Caki2 (cell line): Measurements from ENCODE around the gene NBEAL2. TPM values are rescaled to one million over a fixed set of nuclear protein-coding genes. Genes with fewer than 3 reads are reported as not detected.

Source experiments
- DNase-seq: peaks from one replicate; pipeline ENCODE4 v3.0.0-alpha.2; 2015; ENCODE audit warnings: low read depth
- in situ Hi-C: cut with HindIII; loops from 2 replicates; pipeline ENCODE4 v1.10.0; 2016; ENCODE audit warnings: low sequenced_read_pairs, low pct_unique_long_range_greater_than_20kb, mixed read lengths
- total RNA-seq: library from RNA; depleted of rRNA; stranded (reverse); fragments of >200 nt; shearing (Covaris generic); gene quantifications from 2 replicates; pipeline ENCODE4 v1.2.3, GENCODE V29; 2014; ENCODE audit warnings: low replicate concordance

The NBEAL2 gene
- total RNA-seq, 1 experiment from 2014 or later = 9.6 TPM

DNA sequence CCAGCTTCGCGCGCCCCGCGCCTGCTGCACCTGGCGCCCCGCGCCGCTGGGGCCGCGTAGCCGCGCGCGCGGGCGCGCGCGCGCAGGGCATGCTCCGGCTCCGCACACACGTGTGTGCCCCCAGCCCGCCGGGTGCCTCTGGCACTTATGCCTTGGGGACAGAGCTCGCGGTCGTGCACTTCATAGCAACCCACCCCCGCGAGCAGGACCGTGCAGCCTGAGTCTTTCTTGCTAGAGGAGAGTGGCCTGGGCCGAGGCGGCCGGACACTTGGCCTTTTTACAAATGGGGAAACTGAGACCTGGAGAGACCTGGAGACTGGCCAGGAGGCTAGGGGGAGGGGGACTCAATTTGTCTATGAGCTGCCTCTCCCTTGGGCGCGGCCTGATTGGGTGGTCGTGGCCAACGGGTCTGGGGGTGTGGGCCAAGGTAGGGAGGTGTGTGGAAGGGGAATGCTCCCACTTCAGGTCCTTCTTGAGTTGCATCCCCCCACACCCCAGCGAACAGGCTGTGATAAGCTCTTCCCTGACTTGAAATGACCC is 562 bp downstream of the NBEAL2 start:
- in situ Hi-C loops = no loop called here
- no peak for DNase-seq

DNA sequence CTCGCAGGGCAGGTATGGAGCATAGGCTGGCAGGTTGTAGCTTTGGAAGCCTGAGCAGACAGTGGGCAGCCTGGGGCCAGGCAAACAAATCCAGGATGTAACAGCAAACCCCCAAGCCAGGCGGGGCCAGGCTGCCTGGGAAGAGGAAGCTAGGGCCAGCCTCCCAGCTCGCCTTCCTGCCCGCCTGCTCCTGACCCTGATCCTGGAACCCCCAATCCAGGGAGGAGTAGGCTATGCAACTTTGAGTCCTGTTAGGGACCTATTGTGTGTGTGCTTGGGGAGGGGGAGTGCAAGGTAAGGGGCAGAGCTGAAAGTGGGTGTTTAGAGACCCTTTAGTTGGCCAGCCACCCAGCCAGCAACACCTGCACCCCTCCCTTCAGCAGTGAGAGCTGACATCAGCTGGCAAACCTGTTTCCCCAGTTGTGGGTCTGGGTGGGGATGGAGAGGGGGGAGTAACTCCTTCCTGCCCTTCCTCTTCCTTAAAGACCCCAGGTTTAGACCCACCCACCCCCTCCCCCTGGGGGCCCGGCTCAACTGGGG is 2.5 kb downstream of the NBEAL2 start:
- in situ Hi-C loops = no loop called here
- DNase-seq = no peak

DNA sequence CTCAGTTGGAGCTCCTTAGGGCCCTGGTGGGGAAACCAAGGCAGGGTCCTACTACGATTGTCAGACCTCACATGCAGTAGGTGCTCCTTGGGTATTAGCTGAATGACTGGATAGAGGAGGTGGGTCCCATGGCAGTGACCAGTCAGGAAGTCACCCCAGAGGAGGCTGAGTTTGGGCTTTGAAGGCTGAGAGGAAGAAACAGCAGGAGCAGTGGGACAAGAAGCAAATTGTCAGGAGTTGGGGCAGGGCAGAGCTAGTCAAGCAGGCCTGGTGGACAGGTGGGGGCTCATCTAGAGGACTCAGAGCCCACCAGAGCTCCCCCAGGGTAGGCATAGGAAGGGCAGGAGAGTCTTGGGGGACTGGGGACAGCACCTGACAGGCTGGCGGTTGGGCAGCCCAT is 3.1 kb downstream of the NBEAL2 start:
- in situ Hi-C loops = no loop called here
- DNase-seq = no peak

DNA sequence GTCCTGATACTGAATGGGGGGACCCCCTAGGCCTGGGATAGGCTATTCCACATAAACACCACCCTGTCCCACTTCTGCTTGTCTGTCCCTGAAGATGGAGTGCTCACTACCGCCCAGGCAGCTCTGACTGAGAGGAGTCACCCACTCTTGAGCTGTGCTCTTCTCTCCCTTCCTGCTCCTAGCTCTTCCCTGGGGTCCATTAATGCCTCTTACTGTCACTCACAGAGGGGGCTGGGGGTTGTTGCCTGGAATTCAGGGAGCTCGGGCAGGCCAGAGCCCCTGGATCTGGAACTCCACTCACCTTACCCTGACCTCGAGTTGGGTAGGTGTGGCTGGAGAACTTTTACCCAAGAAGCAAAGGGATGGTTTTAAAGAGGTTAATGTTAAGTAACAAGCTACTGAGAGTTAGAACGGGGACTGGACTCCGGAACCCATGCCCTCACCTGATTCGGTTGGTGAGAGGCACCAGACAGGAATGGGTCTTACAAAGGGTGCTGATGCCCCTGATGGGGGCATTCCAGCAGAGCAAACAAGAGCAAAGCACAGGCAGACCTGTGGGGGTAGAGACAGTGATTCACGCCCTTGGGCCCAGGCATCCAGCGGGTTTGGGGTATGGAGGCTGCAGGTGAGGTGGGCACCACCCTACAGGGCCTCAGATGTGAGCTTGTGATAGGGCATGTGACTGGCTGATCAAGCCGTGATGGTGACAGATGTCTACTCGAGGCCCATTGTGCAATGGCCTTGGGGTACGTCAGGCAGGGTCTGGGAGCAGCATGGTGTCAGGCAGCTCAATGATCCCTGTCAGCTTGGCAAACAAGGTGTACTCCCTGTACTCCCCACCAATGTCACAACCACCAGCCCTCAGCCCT is 5.4 kb downstream of the NBEAL2 start:
- DNase-seq = no peak
- in situ Hi-C loops = no loop called here

DNA sequence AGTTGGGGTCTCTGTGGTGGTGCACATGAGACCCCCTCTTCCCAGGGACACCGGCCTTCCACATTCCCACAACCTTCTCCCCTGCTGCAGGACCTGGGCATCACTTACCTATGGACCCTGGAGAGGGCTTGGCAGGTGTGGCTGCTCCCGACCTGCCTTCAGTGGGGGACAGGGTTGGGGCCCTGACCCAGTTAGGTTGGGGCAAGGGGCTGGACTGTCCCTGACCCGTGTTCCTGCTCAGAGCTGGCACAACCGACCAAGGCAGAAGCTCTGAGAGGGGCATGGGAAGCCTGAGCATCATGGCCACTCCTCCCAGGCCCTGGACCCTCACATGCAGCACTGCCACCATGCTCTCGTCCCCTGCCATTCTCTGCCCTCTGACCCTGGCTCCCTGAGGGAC is 6.1 kb downstream of the NBEAL2 start:
- DNase-seq = no peak
- in situ Hi-C loops = no loop called here

DNA sequence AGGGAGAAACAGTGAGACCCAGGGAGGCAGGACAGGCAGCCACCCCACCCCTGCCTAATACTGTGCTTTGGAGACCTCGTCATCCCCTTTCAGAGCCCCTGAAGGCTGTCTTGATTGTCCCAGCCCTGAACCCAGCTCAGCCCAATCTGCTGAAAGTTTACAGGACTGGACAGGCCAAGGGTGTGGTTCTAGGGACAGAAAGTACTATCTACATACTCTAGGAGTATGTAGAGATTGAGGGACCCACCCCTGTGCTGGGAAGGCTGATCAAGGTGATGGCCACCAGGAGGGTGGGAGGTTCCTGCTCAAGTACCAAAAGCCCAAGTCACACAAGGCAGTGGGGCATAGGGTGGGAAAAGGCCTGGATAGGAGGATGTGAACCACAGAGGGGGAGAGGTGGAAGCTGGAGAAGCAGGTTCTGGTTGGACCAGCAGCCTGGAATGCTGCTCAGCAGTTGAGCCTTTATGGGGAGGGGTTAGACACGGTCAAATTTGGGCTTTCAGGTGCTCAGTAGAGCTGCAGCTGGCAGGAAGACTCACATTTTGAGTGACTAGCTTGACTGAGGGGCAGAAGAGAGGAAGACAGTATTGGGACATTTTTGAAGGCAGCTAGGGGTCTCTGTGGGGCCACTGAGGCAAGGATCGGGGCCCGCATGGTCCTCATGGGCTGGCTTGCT is 6.7 kb downstream of the NBEAL2 start:
- in situ Hi-C loops = no loop called here
- DNase-seq = no peak

DNA sequence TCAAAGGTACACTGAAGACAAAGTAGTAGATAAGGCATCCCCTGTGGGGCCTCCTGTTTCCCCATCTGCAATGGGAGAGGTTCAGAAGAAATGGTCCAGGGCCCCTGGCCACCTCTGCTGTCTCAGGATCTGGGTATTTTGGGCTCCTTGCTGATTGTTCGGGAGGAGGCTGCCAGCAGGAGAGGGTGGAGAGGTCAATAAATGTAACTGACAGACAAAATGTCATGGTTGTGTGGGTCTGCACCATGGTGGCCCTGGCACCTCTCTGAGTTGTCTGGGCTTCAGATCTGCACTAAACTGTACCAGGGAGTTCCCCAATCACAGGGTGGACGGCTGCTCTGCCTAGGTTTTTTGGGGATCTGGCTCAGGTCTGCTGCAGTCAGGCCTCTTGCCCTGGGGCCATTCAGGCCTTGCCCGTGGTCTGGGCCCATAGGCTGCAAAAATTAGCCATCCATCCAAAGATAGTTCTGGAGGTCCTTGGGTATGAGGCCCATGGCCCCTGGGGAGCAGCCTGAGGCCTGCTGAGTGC is 7.4 kb downstream of the NBEAL2 start:
- DNase-seq = no peak
- in situ Hi-C loops = no loop called here

DNA sequence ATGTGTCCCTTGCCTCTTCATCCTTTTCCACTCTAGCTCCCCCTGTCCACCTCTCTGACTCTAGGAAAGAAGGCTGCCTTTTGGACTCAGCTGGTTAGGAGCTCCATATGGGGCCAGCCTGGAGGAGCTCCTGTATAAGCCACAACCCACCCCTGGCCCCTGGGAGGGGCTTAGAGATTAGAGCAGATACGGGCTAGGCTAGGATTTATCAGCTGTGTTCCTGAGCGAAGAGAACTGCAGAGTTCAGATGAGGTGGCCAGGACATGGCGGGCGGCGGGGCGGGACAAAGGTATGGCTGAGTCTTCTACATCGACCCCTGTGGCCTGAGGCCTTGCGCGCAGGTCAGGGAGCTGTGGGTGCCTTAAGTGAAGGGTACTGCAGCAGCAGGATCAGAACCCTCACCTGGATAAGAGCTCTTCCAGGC is 7.9 kb downstream of the NBEAL2 start:
- DNase-seq = no peak
- in situ Hi-C loops = no loop called here

DNA sequence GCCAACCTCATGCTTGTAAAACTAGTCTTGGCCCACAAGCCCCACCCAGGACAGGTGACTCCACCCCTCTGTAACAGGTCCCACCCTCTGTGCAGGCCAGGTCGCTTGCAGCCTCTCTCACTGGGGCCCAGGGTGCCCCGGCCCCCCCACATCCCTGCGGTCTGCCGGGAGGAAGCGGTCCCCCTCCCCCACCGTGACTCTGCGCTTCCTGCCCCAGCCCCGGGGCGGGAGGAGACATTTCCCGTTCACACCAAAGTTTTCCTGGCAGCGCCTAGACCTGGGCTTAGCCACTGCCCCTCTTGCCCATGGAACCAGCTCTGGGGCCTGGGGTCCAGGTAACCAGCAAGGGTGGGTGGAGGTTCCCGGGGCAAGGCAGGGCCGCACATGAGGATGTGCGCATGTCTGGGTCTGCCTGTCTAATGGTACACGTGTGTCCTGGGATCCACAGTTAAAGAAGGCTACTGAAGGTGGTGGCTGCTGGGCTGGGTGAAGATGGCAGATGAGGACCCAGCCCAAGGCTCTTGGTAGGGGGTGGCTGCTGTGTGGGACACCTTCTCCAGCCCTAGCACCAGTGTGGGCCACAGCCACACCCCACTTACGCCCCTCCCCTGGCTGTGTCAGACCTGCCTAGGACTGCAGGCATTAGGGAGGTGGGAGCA is 8.4 kb downstream of the NBEAL2 start:
- in situ Hi-C loops = no loop called here
- DNase-seq = no peak

DNA sequence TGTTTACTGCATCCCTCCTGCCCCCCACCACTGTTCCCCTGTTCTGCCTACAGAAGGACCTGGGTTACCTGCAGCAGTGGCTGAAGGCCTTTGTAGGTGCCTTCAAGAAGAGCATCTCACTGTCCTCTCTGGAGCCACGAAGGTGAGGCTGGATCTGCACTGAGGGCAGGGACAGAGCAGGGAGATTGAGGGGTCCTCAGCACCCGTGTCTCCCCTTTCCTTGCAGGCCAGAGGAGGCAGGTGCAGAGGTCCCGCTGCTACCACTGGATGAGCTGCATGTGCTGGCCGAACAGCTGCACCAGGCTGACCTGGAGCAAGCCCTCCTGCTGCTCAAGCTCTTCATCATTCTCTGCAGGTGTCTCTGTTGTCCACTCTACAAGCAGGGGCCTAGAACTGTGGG is 9.2 kb downstream of the NBEAL2 start:
- in situ Hi-C loops = no loop called here
- no peak for DNase-seq

DNA sequence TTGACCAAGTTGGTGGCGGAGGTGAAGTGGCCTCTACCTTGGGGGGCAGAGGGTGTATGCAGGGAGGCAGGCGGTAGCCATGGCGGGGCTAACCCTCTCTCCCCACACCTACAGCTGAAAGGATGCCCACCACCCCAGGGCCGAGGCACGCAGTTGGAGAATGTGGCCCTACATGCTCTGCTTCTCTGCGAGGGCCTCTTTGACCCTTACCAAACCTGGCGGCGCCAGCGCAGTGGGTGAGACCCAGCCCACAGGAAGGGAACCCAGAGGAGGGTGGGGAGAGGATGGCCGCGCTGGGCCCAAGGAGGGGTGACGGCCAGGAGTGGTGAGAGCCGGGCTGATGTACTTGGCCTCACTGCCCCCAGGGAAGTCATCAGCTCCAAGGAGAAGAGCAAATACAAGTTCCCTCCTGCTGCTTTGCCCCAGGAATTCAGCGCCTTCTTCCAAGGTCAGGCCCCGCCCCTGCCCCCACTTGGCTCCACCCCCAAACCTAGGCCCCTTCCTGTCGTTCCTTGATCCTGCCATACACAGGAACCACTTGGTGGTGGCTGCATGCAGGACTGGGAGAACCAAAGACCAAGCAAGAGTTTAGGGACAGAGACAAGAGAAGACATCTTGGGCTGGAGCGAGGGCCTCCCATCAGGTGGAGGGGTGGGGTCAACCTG is 9.8 kb downstream of the NBEAL2 start:
- DNase-seq = no peak
- in situ Hi-C loops = no loop called here

DNA sequence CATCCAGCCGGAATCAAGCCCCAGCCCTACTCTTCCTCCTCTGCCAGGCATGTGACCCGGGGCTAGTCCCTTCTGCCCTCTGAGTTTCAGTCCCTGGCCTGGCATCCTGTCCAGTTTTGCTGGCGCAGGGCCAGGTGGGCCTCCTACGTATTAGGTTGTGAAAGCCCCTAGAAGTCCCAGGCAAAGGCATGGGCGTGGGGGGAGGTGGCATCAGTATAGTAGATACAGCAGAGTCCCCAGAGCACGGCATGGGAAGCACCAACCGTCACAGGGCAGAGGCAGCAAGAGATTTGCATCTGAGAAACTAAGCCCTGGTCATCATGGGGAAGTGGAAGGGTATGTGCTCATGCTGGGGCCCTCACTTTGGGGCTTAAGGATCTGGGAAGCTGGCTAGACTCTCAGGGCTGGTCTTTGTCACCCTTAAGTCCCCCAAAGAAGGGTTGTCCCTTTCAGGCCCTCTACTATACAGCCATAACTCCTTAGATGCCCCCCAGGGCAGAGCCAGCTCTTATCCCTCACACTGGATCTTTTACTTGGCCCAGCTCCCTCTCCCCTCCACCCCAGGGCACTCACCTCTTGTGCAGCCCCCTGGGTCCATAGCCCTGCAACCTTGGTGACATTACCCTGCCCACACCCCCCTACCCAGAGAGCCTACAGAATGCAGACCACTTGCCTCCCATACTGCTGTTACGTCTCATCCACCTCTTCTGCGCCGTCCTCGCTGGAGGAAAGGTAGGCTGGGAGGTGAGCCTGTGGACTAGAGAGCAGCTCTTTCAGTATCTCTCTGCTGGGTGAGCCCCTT is 11.3 kb downstream of the NBEAL2 start:
- DNase-seq = no peak
- in situ Hi-C loops = no loop called here

DNA sequence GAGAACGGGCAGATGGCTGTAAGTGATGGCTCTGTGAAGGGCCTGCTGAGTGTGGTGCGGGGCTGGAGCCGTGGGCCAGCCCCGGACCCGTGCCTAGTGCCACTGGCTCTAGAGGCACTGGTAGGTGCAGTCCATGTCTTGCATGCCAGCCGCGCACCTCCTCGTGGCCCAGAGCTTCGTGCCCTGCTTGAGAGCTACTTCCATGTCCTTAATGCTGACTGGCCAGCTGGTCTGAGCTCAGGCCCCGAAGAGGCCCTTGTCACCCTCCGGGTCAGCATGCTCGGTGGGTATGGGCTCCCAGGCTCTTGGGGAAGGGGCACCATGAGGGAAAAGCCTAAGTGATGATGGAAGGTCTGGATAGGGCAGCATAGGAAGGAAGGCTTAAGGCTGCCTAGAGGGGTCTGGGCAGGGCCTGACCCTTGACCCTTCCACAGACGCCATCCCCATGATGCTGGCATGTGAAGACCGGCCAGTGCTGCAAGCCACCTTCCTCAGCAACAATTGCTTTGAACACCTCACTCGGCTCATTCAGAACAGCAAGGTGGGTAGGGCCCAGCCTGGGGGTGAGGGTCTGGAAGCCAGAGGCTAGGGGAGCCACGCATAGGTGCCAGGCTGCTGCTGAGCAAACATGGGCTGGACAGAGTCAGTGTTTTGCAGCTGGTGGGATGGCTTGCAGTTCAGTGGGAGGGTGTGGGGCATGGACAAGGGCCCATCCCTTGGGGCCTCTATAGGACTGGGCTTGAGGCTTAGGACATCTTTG is 12.1 kb downstream of the NBEAL2 start:
- in situ Hi-C loops = no loop called here
- no peak for DNase-seq

DNA sequence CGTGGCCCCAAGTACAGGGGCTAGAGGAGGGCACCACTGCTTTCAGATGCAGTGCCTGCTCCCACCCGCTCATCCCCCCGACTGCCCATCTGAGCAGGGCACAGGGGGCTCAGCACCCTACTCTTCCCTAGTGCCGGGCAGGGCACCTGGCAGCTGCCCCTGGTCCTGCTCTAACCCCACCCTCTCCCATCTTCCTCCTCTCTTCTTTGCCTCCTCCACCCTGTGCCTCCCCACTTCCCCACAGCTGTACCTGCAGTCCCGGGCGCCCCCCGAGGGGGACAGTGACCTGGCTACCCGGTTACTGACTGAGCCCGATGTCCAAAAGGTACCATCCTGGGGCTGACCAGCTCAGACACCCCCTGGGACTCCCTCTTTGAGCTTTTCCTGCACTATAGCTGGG is 12.8 kb downstream of the NBEAL2 start:
- in situ Hi-C loops = no loop called here
- DNase-seq = no peak

DNA sequence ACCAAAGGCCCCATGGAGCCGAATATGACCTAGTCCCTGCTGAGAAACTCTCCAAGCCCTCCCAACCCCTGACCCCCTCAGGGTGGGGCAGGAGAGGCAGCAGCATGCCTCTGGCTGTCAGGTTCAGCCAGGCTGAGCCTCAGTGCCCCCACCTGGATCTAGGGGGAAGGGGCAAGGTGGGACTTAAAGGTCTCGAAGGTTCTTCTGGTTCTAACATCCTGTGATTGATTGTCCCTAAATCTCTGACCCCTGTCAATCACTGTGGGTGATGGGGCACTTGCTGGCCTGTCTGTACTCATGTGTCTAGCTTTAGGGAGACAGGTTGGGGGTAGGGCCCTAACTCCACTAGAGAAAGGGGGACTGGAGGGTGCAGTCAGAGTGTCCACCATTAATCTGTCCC is 13.8 kb downstream of the NBEAL2 start:
- no peak for DNase-seq
- in situ Hi-C loops = no loop called here

DNA sequence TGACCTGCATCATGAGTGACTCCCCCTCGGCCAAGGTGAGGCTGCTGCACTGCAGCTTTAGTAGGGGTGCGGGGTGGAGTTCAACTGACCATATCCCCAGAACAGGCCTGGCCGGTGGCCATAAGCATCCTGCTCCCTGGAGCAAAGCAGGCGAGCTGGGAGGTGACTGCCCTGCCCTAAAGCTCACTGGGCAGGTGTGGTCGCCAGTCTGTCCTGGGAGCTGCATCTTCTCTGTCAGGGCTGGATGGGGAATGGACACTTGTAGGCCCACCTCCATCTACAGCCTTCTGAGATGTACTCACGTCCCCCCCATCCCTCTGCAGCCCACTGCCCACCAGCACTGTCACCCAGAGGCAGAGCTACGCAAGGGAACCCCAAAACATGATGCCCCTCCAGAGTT is 14.5 kb downstream of the NBEAL2 start:
- DNase-seq = no peak
- in situ Hi-C loops = no loop called here
